H1 (cell line): ENCODE results near the gene MLC1. TPM values are rescaled to one million over a fixed set of nuclear protein-coding genes. Genes with fewer than 3 reads are reported as not detected.

Experiments used
- CTCF ChIA-PET: fragments of 300-600 bp; sonication (Branson Sonifier 250); formaldehyde crosslinking; loops from one replicate; lab custom pipeline; 2021; ENCODE audit not compliant: partially characterized antibody; lab: Charles Lee
- POLR2A ChIA-PET: fragments of 300-600 bp; sonication (Branson Sonifier 250); formaldehyde crosslinking; loops from one replicate; lab custom pipeline; 2021; ENCODE audit warnings: inconsistent platforms; ENCODE audit not compliant: partially characterized antibody; lab: Charles Lee
- DNase-seq, 2 experiments: peaks; one replicate each; pipeline versions ENCODE4 v3.0.0 to v3.0.0-alpha.2; 2010 to 2022; ENCODE audit warnings: low spot score in 2 of 2, low read depth in 1 of 2, mixed read lengths in 1 of 2
- FAIRE-seq: peaks from 2 replicates; lab custom pipeline; 2011; peaks lifted over from hg19 to GRCh38; lab: Jason Lieb, UNC
- H2AFZ ChIP-seq: 2 replicates; pipeline ENCODE4 v1.8.1; 2012; ENCODE audit warnings: low read length, inconsistent platforms
- H2AK5ac ChIP-seq: 2 replicates; pipeline ENCODE4 v1.6.1; 2013; ENCODE audit warnings: low read depth, low read length
- H2BK120ac ChIP-seq: replicated peaks from 2 replicates; pipeline ENCODE3; 2013; ENCODE audit warnings: low read depth, low read length, inconsistent platforms
- H2BK12ac ChIP-seq: 2 replicates; pipeline ENCODE4 v1.6.1; 2013; ENCODE audit warnings: low read depth, low read length
- H2BK15ac ChIP-seq: 2 replicates; pipeline ENCODE4 v1.6.1; 2013; ENCODE audit warnings: low read length
- H2BK20ac ChIP-seq: 2 replicates; pipeline ENCODE4 v1.6.1; 2013; ENCODE audit warnings: low read length
- H2BK5ac ChIP-seq: 2 replicates; pipeline ENCODE4 v1.6.1; 2013; ENCODE audit warnings: low read depth, low read length
- H3K14ac ChIP-seq: 2 replicates; pipeline ENCODE4 v1.6.1; 2013; ENCODE audit warnings: inconsistent platforms; ENCODE audit not compliant: insufficient read length
- H3K18ac ChIP-seq: 2 replicates; pipeline ENCODE4 v1.6.1; 2013; ENCODE audit warnings: low read length; ENCODE audit errors: extremely low read depth
- H3K23ac ChIP-seq: 2 replicates; pipeline ENCODE4 v1.6.1; 2013; ENCODE audit warnings: inconsistent platforms; ENCODE audit not compliant: insufficient read length
- H3K23me2 ChIP-seq: 2 replicates; pipeline ENCODE4 v1.6.1; 2013; ENCODE audit warnings: low read depth, low read length
- H3K27ac ChIP-seq: 2 replicates; pipeline ENCODE4 v1.6.1; 2011; ENCODE audit warnings: low read depth, low read length, inconsistent platforms
- H3K27me3 ChIP-seq, 4 experiments: replicated peaks in 1 of 4; 1 replicate in 1 of 4; 2 replicates in 3 of 4; pipeline versions ENCODE4 v1.6.1 to v1.8.1; 2011 to 2013; ENCODE audit warnings: low read length in 3 of 4, mild to moderate bottlenecking in 3 of 4, inconsistent platforms in 2 of 4, mixed read lengths in 2 of 4, moderate library complexity in 1 of 4; ENCODE audit not compliant: control insufficient read depth in 3 of 4, insufficient read depth in 3 of 4; ENCODE audit errors: extremely low read depth in 1 of 4
- H3K36me3 ChIP-seq, 4 experiments: 2 replicates each; pipeline versions ENCODE4 v1.6.1 to v1.8.1; 2011 to 2013; ENCODE audit warnings: mild to moderate bottlenecking in 4 of 4, low read length in 3 of 4, moderate library complexity in 2 of 4, control low read depth in 1 of 4, inconsistent platforms in 1 of 4; ENCODE audit not compliant: insufficient read depth in 4 of 4, control insufficient read depth in 2 of 4
- H3K4ac ChIP-seq: replicated peaks from 2 replicates; pipeline ENCODE3; 2013; ENCODE audit warnings: low read length, low read depth, mixed read lengths, inconsistent platforms; ENCODE audit not compliant: insufficient read length
- H3K4me1 ChIP-seq, 4 experiments: replicated peaks in 1 of 4; 1 replicate in 1 of 4; 2 replicates in 3 of 4; pipeline versions ENCODE4 v1.6.1 to v1.8.1; 2011 to 2013; ENCODE audit warnings: low read length in 3 of 4, inconsistent platforms in 2 of 4, mixed read lengths in 1 of 4; ENCODE audit not compliant: insufficient read depth in 4 of 4, control insufficient read depth in 3 of 4
- H3K4me2 ChIP-seq, 2 experiments: 2 replicates each; pipeline versions ENCODE4 v1.6.1 to v1.8.1; 2011 to 2013; ENCODE audit warnings: low read depth in 2 of 2, low read length in 2 of 2, control low read depth in 1 of 2, inconsistent platforms in 1 of 2, mild to moderate bottlenecking in 1 of 2; ENCODE audit not compliant: insufficient read depth in 1 of 2
- H3K4me3 ChIP-seq, 4 experiments: fragments of 200-600, 300-600 bp in 1 of 4; sonication (generic), shearing (Covaris generic), sonication (Bioruptor Twin) in 1 of 4; 2 replicates each; pipeline versions ENCODE4 v1.5.1 to v1.8.1; 2011 to 2016; ENCODE audit warnings: low read length in 4 of 4, low read depth in 3 of 4, control low read depth in 2 of 4, inconsistent platforms in 2 of 4, mild to moderate bottlenecking in 2 of 4, mixed read lengths in 1 of 4, moderate library complexity in 1 of 4; ENCODE audit not compliant: insufficient read depth in 2 of 4; ENCODE audit errors: extremely low read depth in 1 of 4
- H3K56ac ChIP-seq: replicated peaks from 2 replicates; pipeline ENCODE3; 2013; ENCODE audit warnings: low read depth, mild to moderate bottlenecking, mixed read lengths, low read length, inconsistent platforms; ENCODE audit not compliant: insufficient read length
- H3K79me1 ChIP-seq: 2 replicates; pipeline ENCODE4 v1.6.1; 2013; ENCODE audit warnings: low read depth, low read length, control low read depth
- H3K79me2 ChIP-seq, 2 experiments: 2 replicates each; pipeline versions ENCODE4 v1.6.1 to v1.8.1; 2012 to 2013; ENCODE audit warnings: low read length in 2 of 2, mild to moderate bottlenecking in 2 of 2, inconsistent platforms in 1 of 2; ENCODE audit not compliant: insufficient read depth in 2 of 2, control insufficient read depth in 1 of 2
- H3K9ac ChIP-seq, 4 experiments: replicated peaks in 1 of 4; 1 replicate in 1 of 4; 2 replicates in 3 of 4; pipeline versions ENCODE4 v1.6.1 to v1.8.1; 2011 to 2013; ENCODE audit warnings: low read depth in 3 of 4, low read length in 3 of 4, control low read depth in 2 of 4, mild to moderate bottlenecking in 2 of 4, moderate library complexity in 2 of 4, inconsistent platforms in 1 of 4; ENCODE audit errors: extremely low read depth in 1 of 4
- H3K9me3 ChIP-seq, 2 experiments: 2 replicates each; pipeline versions ENCODE4 v1.6.1 to v1.8.1; 2012 to 2013; ENCODE audit warnings: mild to moderate bottlenecking in 2 of 2, moderate library complexity in 2 of 2, control low read depth in 1 of 2, inconsistent platforms in 1 of 2, low read depth in 1 of 2, low read length in 1 of 2, mixed read lengths in 1 of 2; ENCODE audit not compliant: insufficient read depth in 2 of 2
- H4K20me1 ChIP-seq, 2 experiments: replicated peaks in 1 of 2; 2 replicates each; pipeline versions ENCODE3 to v1.8.1; 2011 to 2013; ENCODE audit warnings: inconsistent platforms in 2 of 2, low read length in 2 of 2, mild to moderate bottlenecking in 1 of 2; ENCODE audit not compliant: insufficient read depth in 2 of 2, control insufficient read depth in 1 of 2
- H4K5ac ChIP-seq: 2 replicates; pipeline ENCODE4 v1.6.1; 2013; ENCODE audit warnings: low read length, low read depth, mixed read lengths, inconsistent platforms; ENCODE audit not compliant: insufficient read length
- H4K8ac ChIP-seq: 2 replicates; pipeline ENCODE4 v1.8.0; 2013; ENCODE audit warnings: mild to moderate bottlenecking, moderate library complexity, low read length, inconsistent platforms; ENCODE audit not compliant: insufficient read depth; ENCODE audit errors: extremely low read depth
- H4K91ac ChIP-seq: replicated peaks from 2 replicates; pipeline ENCODE3; 2013; ENCODE audit warnings: low read length, mixed read lengths, inconsistent platforms; ENCODE audit not compliant: insufficient read length
- CHD1 ChIP-seq: IDR thresholded peaks from 2 replicates; pipeline ENCODE4 v1.6.1; 2012; ENCODE audit warnings: low read depth, low read length, improper control_type of control experiment
- EGR1 ChIP-seq: IDR thresholded peaks from 2 replicates; pipeline ENCODE4 v1.6.1; 2011; ENCODE audit warnings: low read depth, low read length, borderline replicate concordance
- MAFK ChIP-seq: IDR thresholded peaks from 2 replicates; pipeline ENCODE4 v1.6.1; 2012; ENCODE audit warnings: low read depth, mild to moderate bottlenecking, improper control_type of control experiment, low read length
- RAD21 ChIP-seq, 2 experiments: IDR thresholded peaks in 1 of 2; conservative IDR thresholded peaks in 1 of 2; 2 replicates each; pipeline ENCODE4 v1.6.1; 2011; ENCODE audit warnings: low read depth in 2 of 2, low read length in 2 of 2, improper control_type of control experiment in 1 of 2, inconsistent platforms in 1 of 2, mild to moderate bottlenecking in 1 of 2, moderate library complexity in 1 of 2
- SUZ12 ChIP-seq: fragments of 200-600 bp; sonication (generic); IDR thresholded peaks from 2 replicates; pipeline ENCODE4 v1.6.1; 2012; ENCODE audit warnings: mild to moderate bottlenecking, inconsistent platforms, low read length, moderate library complexity, mixed read lengths
- TAF7 ChIP-seq: optimal IDR thresholded peaks from 2 replicates; pipeline ENCODE3; 2011; ENCODE audit warnings: low read depth, mild to moderate bottlenecking, inconsistent platforms, low read length, moderate library complexity, borderline replicate concordance
- WGBS, 2 experiments: shearing (Covaris generic) in 1 of 2; methylation state at CpG; one replicate each; pipeline versions ENCODE4 v1.1.6 to v1.1.7; 2013 to 2015; ENCODE audit warnings: low lambda C conversion rate in 2 of 2, mixed read lengths in 2 of 2, inconsistent platforms in 1 of 2, low coverage in 1 of 2, missing lambda C conversion rate in 1 of 2; ENCODE audit not compliant: insufficient replicate concordance in 2 of 2, insufficient coverage in 1 of 2, insufficient read length in 1 of 2; ENCODE audit errors: extremely low coverage in 1 of 2, missing lambda C conversion rate in 1 of 2; 5-methylcytosine and 5-hydroxymethylcytosine counted together
- polyA plus RNA-seq, 7 experiments: library from polyadenylated mRNA; depleted of rRNA in 3 of 7; stranded (reverse) in 5 of 7; unstranded in 2 of 7; fragments of >200 nt in 5 of 7; fragments of 200-250 nt in 2 of 7; gene quantifications; 1 replicate in 5 of 7; 2 replicates in 1 of 7; 4 replicates in 1 of 7; pipeline versions ENCODE4 v1.2.1 to v1.2.3, GENCODE V29; 2011 to 2013; ENCODE audit warnings: missing spikeins in 2 of 7, mixed read lengths in 2 of 7
- total RNA-seq: library from RNA; stranded (reverse); fragmentation: NEBNext Ultra II Directional; extraction: Animal tissue kit (Norgen Biotek cat#: 25700); gene quantifications from 2 replicates; pipeline ENCODE4 v1.2.1, GENCODE V29; 2021
- TF ChIP-seq, protein P1 (sequence below): IDR thresholded peaks from 2 replicates; pipeline ENCODE4 v1.6.1; 2012; ENCODE audit warnings: inconsistent platforms
- TF ChIP-seq, protein P2 (sequence below), 3 experiments: IDR thresholded peaks; 1 replicate in 2 of 3; 2 replicates in 1 of 3; pipeline versions ENCODE4 v1.5.1 to v1.6.1; 2011; ENCODE audit warnings: low read length in 3 of 3, mild to moderate bottlenecking in 3 of 3, inconsistent platforms in 2 of 3, low read depth in 1 of 3, moderate library complexity in 1 of 3; ENCODE audit not compliant: insufficient read depth in 1 of 3; ENCODE audit errors: control extremely low read depth in 1 of 3
- TF ChIP-seq, protein P3 (sequence below): IDR thresholded peaks from 2 replicates; pipeline ENCODE4 v1.6.1; 2012; ENCODE audit warnings: inconsistent platforms

MLC1 gene
- total and polyA plus RNA-seq, 2 of the 8 experiments (the other 6 are each of a cell fraction or from before 2014, with no cell fraction given) = 0.20 TPM; not detected in 1

DNA sequence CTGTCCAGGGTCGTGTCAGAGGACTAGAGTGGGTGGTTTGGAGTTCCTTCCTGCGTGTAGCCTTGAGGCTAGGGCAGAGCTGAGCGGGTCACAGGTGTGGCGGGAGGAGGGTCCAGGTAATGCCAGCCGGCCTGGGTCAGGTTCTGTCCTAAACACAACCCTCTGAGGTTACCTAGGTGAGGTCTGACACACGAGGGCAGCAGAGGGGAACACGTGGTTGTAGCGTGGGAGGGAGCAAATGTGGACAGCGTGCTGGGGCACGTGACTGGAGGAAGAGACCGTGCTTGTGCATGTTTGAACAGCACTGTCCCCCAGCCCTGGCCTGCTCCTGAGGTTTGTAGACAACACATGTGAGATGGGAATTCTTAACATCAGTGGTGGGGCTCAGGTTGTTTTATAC, 17.7 kb upstream of the MLC1 start:
- no peaks in the 10 kb centered on the region for H3K79me2 ChIP-seq
- no peak overlapping the region for H2AFZ ChIP-seq
- no peak overlapping the region for H3K27ac ChIP-seq
- no peak for DNase-seq
- H3K36me3 ChIP-seq = no peaks in the 10 kb centered on the region
- peaks cover 0 to 1% of the 10 kb centered on the region in 2 experiments for H4K20me1 ChIP-seq
- ChIA-PET POLR2A (interaction anchor here (1.2 kb wide), 1 partner anchor 9 kb away, joined by 3 read pairs; no protein-coding TSS in a partner anchor), CTCF (interaction anchor here (0.8 to 1.5 kb wide), 6 partner anchors 10 to 169 kb away, joined by 3 to 5 read pairs (median 3); no protein-coding TSS in a partner anchor)
- H3K4me2 ChIP-seq = no peak overlapping the region
- no peak overlapping the region for H4K91ac ChIP-seq
- H2BK5ac ChIP-seq = no peak overlapping the region
- FAIRE-seq = no peak
- no peaks in the 10 kb centered on the region for H3K23me2 ChIP-seq
- H3K18ac ChIP-seq = no peak overlapping the region
- no peak overlapping the region for H2BK120ac ChIP-seq
- 72% methylated on average over 11 of the region's 11 CpGs; no CpG with 5 or more reads in 1 of the 2 experiments for WGBS, 2 experiments
- H3K14ac ChIP-seq = no peak overlapping the region
- no peak overlapping the region for H3K56ac ChIP-seq
- no peaks in the 10 kb centered on the region for H3K79me1 ChIP-seq
- H4K8ac ChIP-seq = peak overlapping the region; percentile 71; the same call in 1 of the 2 replicates
- no peak overlapping the region for H2BK15ac ChIP-seq
- no peak overlapping the region for H2AK5ac ChIP-seq
- no peaks in the 10 kb centered on the region for H3K9me3 ChIP-seq
- no peak overlapping the region for H3K23ac ChIP-seq
- H4K5ac ChIP-seq = no peak overlapping the region
- no peaks in the 10 kb centered on the region; a peak in 2 of 7 replicates for H3K27me3 ChIP-seq
- H3K4me3 ChIP-seq = no peak overlapping the region
- no peak overlapping the region for H2BK20ac ChIP-seq
- H3K4ac ChIP-seq = no peak overlapping the region
- no peaks in the 10 kb centered on the region for H3K4me1 ChIP-seq
- no peak overlapping the region for H2BK12ac ChIP-seq
- H3K9ac ChIP-seq = no peak overlapping the region
- TF ChIP-seq, protein P1, sequence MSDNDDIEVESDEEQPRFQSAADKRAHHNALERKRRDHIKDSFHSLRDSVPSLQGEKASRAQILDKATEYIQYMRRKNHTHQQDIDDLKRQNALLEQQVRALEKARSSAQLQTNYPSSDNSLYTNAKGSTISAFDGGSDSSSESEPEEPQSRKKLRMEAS = peak; percentile 95
- TF ChIP-seq, protein P2, sequence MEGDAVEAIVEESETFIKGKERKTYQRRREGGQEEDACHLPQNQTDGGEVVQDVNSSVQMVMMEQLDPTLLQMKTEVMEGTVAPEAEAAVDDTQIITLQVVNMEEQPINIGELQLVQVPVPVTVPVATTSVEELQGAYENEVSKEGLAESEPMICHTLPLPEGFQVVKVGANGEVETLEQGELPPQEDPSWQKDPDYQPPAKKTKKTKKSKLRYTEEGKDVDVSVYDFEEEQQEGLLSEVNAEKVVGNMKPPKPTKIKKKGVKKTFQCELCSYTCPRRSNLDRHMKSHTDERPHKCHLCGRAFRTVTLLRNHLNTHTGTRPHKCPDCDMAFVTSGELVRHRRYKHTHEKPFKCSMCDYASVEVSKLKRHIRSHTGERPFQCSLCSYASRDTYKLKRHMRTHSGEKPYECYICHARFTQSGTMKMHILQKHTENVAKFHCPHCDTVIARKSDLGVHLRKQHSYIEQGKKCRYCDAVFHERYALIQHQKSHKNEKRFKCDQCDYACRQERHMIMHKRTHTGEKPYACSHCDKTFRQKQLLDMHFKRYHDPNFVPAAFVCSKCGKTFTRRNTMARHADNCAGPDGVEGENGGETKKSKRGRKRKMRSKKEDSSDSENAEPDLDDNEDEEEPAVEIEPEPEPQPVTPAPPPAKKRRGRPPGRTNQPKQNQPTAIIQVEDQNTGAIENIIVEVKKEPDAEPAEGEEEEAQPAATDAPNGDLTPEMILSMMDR (IDR thresholded peaks at IDR 0.05; ENCODE audit: control extremely low read depth in 1 of 3, insufficient read depth in 1 of 3, low read depth in 1 of 3, low read length in 3 of 3) = peak in 2 of 3 experiments; percentile 15 to 38; a peak in 2 of 4 replicates
- TF ChIP-seq MAFK (no peak), CHD1 (no peak), RAD21 (IDR thresholded peaks at IDR 0.05 in 1 of 2, conservative IDR thresholded peaks at IDR 0.05 in 1 of 2; ENCODE audit: low read depth in 2 of 2, low read length in 2 of 2) (peak in 1 of 2 experiments; percentile 21; a peak in 1 of 4 replicates), EGR1 (0 out of 2 replicates have a peak, but pooled peaks have one; percentile 47), SUZ12 (no peak), TAF7 (no peak)
- TF ChIP-seq, protein P3, sequence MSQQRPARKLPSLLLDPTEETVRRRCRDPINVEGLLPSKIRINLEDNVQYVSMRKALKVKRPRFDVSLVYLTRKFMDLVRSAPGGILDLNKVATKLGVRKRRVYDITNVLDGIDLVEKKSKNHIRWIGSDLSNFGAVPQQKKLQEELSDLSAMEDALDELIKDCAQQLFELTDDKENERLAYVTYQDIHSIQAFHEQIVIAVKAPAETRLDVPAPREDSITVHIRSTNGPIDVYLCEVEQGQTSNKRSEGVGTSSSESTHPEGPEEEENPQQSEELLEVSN = peak; percentile 89
